Measurements from ENCODE around the gene HSPA4.

- no peak for TF ChIP-seq CTCF (IDR thresholded peaks at IDR 0.05; ENCODE audit: low read length)
- TF ChIP-seq EZH2 (optimal IDR thresholded peaks at IDR 0.05; ENCODE audit: low read depth, low read length): no peak
- no peak for TF ChIP-seq EZH2phosphoT487 (IDR thresholded peaks at IDR 0.05; ENCODE audit: low read length)
Observed at GRCh38 chr5:133114933-133115310, 63.1 kb downstream of the HSPA4 start.

Data from MM.1S (cell line).